CMK (cell line): ENCODE measurements around the gene BCR.

ENCODE experiments used
- DNase-seq: peaks from one replicate; pipeline ENCODE4 v3.0.0-alpha.2; 2010; ENCODE audit warnings: low read depth

The BCR gene

DNA sequence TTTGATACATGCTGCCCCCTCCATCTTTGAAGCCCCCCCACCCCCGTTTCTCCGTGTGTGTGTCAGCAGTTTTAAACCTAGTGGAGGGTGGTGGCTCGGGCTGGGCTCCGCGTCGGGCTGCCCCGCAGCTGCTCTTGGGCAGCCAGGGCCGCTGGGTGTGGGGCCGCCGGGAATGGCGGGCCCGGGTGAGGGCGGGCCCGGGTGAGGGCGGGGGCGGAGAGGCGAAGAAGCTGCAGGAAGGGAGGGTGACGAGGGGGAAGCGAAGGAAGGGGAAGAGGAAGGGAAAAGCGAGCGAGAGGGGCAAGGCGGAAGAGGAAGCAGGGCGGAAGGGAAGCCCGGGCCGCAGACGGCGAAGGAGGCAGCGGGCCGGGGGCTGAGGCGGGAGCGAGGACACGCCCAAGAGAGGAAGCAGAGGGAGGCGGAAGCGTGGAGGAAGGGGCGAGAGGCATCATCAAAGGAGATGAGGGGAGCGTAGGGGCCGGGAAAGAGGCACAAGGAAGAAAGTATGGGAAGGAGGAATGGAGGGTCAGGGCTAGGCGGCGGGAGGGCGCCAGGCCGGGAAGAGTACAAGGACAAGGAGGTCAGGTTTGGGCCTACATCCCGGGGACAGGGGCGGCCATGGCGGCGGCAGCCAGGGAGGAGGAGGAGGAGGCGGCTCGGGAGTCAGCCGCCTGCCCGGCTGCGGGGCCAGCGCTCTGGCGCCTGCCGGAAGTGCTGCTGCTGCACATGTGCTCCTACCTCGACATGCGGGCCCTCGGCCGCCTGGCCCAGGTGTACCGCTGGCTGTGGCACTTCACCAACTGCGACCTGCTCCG is 82.4 kb downstream of the BCR start:
- DNase-seq, result no peak

DNA sequence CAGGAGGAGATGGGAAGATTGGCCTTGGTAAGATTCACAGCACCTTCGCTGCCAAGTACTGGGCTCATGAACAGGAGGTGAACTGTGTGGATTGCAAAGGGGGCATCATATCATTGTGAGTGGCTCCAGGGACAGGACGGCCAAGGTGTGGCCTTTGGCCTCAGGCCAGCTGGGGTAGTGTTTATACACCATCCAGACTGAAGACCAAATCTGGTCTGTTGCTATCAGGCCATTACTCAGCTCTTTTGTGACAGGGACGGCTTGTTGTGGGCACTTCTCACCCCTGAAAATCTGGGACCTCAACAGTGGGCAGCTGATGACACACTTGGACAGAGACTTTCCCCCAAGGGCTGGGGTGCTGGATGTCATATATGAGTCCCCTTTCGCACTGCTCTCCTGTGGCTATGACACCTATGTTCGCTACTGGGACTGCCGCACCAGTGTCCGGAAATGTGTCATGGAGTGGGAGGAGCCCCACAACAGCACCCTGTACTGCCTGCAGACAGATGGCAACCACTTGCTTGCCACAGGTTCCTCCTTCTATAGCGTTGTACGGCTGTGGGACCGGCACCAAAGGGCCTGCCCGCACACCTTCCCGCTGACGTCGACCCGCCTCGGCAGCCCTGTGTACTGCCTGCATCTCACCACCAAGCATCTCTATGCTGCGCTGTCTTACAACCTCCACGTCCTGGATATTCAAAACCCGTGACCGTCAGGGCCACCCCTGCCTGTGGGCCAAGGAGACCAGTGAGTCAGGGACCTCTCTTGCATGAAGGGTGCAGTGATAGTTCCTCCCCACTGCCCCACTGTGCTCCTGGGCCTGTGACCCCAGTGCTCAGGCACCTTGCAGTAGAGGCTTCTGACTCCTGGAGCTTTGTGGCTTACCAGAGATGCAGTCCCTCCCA is 83.6 kb downstream of the BCR start:
- no peak for DNase-seq

- DNase-seq, result no peak
Measured at GRCh38 chr22:23264610-23265367, 84.5 kb downstream of the BCR start.

- DNase-seq, result no peak
Measured at GRCh38 chr22:23265368-23265700, 85.0 kb downstream of the BCR start.

DNA sequence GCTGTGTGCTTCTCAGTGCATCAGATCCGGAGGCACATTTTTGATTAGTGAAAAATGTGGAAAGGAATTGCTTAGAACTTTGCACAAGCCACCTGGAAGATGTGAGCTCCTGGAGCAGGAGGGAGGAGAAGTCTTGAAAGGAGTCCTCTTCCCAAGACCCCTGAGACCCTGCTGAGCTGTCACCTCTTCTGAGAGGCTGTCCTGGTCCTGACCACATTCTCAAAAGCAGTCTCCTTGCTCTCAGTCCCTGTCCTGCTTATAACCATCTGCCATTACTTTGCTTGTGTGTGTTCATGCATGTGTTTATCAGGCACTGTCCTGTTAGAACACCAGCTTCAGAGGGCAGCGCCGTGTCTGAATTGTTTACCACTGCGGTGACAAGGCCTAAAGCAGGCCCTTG is 86.5 kb downstream of the BCR start:
- DNase-seq, result no peak

GRCh38 chr22:23267226-23268043 is 87.1 kb downstream of the BCR start:
- no peak for DNase-seq

DNA sequence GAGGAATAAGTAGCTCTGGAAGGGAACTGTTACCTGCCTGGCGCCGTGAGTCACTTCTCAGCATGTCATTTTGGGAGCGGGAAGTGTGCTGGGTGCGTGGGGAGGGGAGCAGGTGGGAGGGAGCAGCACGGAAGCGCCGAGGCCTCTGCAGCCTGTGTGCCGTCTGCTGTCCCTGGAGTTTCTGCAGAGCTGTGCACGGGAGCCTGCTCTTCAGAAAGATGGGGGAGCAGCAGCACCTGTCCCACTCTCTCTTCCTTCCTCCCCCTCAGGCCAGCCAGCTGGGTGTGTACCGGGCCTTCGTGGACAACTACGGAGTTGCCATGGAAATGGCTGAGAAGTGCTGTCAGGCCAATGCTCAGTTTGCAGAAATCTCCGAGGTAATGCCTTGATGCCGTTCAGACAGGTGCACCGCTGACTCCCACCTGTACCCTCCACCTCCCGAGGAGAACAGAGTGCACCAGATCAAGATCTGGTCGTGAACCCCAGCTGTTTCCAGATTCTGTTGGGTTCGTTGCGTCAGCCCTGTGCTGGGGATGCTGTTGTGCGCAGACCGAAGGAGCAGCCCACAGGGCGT is 87.9 kb downstream of the BCR start:
- DNase-seq, result no peak

- no peak for DNase-seq
Measured at GRCh38 chr22:23268877-23269276, 88.6 kb downstream of the BCR start.

GRCh38 chr22:23269441-23270211 is 89.3 kb downstream of the BCR start:
- no peak for DNase-seq

DNA sequence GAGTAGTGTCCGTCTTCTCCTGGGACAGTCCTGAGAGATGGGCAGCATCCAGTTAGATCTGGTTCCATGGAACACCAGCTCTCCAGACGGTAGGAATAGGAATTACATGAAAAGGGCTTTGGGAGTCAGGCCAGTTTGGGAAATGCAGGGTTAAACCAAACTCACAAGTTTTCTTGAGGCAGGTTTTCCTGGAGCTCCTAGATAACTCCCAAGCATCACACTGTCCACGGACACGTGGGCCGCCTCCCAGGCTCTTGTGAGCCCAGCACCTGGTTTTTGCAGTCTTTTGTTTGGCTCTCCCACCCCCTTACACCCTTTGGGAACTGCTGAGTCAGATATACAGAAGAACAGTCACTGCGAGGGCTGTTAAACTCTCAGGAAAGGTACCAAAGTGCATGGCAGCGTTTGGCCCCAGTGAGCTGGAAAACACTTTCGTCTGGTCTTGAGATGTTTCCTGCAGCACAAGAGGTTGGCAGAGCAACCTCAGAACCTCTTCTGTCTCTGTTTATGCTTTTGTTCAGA is 90.0 kb downstream of the BCR start:
- DNase-seq, result no peak

DNA sequence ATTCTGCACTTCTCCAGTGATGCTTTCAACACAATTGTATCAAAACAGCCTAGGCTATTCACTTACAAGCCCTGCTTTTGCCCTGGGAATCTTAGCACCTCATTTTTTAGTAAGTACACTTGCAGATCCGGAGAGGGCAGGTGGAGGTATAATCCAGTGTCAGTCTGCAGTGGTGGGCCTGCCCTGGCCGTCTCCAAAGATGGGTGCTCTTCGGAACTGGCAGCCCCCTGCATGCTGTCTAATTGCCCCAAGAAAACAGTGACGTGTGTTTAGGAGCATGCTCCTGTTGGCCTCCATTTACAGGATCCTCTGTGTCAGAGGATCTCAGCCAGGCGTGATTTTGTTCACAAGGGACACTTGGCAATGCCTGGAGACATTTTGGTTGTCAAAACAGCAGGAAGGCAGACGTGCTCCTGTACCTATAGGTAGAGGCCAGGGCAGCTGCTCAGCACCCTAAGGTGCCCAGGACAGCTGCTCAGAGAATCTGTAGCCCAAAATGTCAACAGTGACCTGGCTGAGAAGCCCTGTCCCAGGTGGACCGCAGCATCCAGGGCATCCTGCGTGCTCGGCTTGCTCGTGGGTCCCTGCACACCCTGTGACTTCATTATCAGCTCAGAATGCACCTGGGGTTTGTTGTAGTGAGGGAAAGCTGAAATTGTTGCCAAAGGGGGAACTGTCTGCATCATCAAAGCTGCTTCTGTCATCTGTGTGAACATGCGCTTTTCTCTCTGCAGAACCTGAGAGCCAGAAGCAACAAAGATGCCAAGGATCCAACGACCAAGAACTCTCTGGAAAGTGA is 90.7 kb downstream of the BCR start:
- no peak for DNase-seq

GRCh38 chr22:23271597-23271908 is 91.2 kb downstream of the BCR start:
- DNase-seq, result no peak

- no peak for DNase-seq
Measured at GRCh38 chr22:23272371-23272770, 92.1 kb downstream of the BCR start.

DNA sequence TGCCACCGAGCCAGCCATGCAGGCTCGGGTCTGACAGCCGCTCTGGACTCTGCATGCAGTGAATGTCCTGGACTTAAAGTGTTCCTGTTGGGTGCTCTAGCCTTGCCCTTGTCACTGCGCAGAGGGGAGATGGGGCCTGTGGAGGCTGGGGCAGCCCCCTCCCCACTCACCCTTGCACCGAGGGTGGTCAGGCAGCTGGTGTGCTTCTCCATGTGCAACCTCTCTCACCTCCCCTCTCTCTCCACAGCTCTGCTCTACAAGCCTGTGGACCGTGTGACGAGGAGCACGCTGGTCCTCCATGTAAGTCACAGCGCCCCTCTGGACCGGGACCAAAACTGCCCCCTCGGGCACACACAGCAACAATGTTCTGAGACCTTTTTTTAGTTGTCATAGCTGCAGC is 92.5 kb downstream of the BCR start:
- DNase-seq, result no peak

DNA sequence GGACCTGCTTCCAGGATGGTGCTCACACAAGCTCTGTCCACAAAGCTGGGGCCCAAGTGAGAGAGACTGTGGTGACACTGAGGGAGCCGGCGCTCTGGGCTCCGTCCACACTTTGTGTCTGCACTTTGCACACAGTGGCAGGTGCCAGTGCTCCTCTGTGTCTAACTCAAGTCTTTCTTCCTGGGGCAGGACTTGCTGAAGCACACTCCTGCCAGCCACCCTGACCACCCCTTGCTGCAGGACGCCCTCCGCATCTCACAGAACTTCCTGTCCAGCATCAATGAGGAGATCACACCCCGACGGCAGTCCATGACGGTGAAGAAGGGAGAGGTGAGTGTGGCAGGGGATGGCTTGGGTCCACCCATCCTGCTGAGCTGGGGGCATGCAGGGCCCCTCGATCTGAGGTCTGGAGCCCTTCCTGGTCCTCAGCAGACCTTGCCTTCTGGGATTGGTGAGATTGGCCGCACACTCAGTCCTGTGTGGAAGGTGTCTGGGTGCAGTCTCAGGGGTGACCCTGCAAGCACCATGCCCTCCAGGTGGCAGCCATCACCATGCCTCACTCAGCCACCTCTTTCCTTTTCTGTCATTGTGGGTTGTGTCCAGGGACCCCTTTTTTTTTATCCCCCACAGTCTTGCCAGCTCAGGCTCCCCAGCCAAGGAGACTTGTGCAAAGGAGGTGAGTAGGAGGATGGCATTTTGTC is 93.3 kb downstream of the BCR start:
- no peak for DNase-seq

- DNase-seq, result no peak
Measured at GRCh38 chr22:23274146-23274526, 93.8 kb downstream of the BCR start.

GRCh38 chr22:23274891-23275694 is 94.8 kb downstream of the BCR start:
- DNase-seq, result no peak

GRCh38 chr22:23275751-23276150 is 95.4 kb downstream of the BCR start:
- DNase-seq, result no peak
